SHP77 (cell line): ENCODE data around the gene PPAN.

Experiments used
- DNase-seq, 2 experiments: peaks; one replicate each; lab custom pipeline; 2025; lab: John Stamatoyannopoulos, UW

PPAN gene

DNA sequence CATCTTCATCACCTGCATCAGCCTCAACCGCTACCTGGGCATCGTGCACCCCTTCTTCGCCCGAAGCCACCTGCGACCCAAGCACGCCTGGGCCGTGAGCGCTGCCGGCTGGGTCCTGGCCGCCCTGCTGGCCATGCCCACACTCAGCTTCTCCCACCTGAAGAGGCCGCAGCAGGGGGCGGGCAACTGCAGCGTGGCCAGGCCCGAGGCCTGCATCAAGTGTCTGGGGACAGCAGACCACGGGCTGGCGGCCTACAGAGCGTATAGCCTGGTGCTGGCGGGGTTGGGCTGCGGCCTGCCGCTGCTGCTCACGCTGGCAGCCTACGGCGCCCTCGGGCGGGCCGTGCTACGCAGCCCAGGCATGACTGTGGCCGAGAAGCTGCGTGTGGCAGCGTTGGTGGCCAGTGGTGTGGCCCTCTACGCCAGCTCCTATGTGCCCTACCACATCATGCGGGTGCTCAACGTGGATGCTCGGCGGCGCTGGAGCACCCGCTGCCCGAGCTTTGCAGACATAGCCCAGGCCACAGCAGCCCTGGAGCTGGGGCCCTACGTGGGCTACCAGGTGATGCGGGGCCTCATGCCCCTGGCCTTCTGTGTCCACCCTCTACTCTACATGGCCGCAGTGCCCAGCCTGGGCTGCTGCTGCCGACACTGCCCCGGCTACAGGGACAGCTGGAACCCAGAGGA, 7.9 kb downstream of the PPAN start:
- DNase-seq = peak in 1 of 2 experiments; percentile 15

DNA sequence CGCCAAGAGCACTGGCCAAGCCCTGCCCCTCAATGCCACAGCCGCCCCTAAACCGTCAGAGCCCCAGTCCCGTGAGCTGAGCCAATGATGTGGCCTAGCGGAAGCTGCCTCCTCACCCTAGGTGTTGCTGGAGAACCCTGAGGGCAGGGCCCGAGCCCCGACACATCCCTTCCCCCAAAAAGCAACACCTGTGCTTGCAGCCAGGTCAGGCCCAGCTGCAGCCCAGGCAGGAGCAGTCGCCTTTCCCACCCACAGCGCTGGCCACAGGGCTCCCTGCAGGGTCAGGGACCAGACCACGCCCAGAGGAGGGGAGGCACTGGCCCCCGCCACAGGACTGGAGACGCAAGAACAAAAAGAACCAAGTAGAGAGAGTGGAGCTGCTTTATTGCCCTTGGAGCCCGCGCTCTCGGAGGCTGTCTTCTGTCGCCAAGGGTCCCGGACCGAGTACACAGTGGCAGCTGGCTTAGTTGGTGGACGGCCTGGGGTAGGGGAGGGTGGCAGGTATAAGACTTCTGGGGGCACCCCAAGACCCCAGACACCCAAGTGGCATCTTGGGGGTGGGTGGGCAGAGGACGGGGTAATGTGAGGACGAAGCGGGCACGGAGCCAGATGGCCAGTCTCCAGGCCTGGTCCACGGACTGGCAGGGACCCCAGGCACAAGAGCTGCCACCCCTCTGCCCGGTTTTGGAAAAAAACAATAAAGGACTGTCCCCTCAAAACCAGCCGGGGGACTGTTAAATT, 8.7 kb downstream of the PPAN start:
- no peak for DNase-seq

GRCh38 chr19:10115392-10116084, 9.4 kb downstream of the PPAN start:
- DNase-seq = no peak

DNA sequence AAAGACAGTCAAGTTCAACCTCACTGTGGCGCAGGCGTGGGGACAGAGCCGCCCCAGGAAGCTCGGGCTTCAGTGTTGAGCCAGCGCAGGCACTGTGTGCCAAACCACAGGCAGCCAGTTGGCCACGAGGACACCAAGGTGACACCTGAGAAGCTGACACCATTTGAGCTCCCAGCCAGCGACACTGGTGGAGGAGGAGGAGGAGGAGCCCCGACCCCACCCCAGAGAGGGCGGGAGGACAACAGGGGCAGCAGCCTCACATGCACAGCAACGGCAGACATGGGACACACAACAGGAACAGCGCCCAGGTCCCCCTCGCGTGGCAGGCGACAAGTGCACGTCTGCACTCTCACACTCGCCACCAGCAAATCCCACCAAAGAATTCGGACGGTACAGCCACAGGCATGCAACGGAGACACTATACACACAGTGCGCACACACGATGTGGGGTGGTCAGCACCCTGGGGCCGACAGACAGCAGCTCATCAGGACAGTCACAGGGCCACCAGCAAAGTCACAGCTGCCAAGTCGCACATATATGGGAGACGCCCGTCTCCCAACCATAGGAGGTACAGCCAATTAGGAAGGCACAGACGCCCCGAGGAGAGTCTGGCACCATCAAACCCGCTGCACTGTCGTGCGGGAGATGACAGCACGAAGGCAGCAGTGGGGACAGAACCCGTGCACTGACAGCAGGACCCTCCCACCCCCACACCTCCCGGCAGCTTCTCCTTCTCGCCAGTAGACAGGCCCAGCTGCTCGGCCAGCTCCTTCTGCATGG, 10.1 kb downstream of the PPAN start:
- no peak for DNase-seq

- DNase-seq = no peak
Measured at GRCh38 chr19:10116866-10117616, 10.9 kb downstream of the PPAN start.

DNA sequence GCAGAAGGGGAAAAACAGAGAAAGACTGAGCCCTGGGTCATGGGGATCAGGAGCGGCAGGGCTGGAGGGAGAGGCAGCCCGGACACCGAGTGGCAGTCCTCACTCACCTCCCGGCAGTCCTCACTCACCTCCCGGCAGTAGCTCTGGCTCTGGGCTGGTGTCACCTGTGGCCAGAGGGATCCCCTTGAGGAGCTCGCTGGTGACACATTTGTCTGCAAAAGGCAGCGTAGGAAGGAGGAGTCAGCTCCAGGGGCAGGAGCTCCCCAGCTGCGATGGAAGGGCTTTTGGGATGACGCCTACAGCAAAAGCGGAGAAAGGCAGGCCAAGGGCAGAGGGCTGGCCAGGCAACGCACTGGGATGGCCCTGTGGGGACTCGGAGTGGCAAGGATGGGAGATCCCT, 12.8 kb downstream of the PPAN start:
- DNase-seq = no peak

DNA sequence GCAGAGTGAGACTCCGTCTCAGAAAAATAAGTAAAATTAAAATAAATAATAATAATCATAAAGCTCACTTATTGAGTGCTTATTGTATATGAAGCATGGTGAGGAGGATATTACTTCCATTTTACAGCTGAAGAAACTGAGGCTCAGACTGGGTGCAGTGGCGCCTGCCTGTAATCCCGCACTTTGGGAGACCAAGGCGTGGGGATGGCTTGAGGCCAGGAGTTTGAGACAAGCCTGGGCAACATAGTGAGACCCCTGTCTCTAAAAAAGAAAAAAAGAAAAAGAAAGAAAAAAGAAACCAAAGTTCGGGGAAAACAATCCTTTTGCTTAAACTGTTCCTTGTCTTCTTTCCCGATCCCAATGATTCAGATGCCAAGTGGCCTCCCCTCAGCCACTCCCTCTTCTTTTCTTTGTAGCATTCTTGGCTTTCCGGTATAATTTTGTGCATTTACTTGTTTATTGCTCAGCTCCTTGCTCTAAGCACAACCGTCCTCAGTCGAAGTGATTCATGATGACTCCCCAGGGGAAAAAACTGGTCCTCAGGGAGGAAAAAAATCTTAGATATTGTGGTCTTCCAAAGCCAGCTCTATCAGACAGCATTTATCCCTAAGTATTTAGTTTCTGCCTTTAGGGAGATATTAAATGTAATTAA, 14.5 kb downstream of the PPAN start:
- no peak for DNase-seq

DNA sequence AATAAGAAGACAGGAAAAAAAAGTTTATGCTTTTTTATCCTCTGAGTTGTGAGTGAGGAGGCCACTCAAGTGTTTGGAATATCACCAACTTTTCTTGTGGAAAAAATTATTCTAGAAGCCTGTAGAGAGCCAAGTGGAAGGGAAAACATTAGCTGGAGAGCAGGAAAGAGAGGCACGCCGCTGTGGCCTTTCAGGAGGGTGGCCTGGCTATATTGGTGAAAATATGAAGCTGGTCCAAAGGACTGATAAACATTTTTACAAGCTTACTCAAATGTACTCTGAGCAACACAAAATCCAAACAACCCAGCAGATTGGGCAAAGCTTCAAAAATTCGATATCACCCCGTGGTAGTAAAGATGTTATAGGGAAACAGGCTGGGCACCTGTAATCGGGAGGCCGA, 15.9 kb downstream of the PPAN start:
- no peak for DNase-seq

DNA sequence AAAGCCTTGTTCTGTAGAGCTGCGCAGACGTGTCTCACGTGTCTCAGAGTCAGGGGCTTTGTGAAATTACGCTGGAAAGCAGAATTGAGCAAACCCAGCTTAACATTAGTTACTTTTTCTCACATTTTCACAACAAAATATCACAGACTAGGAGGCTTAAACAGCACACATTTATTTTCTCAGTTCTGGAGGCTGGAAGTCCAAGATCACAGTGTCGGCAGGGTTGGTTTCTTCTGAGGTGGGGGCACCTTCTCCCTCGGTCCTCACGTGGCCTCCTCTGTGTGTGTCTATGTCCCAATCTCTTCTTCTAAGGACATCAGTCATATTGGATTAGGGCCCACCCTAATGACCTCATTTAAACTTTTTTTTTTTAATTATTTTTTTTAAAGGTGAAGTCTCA, 18.3 kb downstream of the PPAN start:
- no peak for DNase-seq

- DNase-seq = no peak
Measured at GRCh38 chr19:10126213-10126639, 20.1 kb downstream of the PPAN start.

DNA sequence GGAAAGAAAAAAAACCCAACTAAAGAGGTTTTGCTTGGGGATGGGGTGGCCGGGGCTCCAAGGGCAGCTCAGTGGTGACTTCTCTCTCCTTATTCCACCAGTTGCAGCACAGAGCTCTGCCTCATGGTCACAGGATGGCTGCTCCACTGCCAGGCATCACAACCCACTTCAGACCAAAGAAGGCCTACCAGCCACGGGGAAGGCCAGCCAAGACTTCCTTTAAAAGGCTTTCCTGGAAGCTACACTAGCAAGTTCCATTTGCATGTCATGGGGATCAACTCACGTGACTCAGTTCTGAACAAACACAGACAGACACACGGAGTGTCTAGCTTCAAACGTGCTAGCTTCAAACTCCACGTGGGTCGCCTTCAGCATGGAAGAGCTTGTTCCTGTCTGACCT, 26.7 kb downstream of the PPAN start:
- no peak for DNase-seq

DNA sequence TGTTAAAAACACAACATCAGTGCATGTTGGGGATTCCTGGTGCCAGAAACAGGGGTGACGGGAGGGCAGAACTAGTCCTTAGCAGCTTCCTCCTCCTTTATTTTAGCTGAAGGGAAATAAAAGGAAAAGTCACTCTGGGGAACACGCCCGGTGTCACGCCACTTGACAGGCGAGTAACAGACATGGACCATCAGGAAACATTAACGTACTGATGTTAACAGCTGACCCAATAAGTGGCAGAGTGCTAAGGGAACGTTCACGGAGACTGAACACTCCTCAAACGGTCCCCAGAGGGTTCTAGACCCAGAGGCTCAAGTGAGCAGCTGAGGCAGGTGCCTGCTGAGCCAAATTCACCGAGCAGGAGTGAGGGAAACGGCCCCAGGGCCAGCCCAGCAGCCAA, 27.4 kb downstream of the PPAN start:
- no peak for DNase-seq

- no peak for DNase-seq
Measured at GRCh38 chr19:10134040-10134439, 27.9 kb downstream of the PPAN start.

- no peak for DNase-seq
Measured at GRCh38 chr19:10135551-10136334, 29.6 kb downstream of the PPAN start.

DNA sequence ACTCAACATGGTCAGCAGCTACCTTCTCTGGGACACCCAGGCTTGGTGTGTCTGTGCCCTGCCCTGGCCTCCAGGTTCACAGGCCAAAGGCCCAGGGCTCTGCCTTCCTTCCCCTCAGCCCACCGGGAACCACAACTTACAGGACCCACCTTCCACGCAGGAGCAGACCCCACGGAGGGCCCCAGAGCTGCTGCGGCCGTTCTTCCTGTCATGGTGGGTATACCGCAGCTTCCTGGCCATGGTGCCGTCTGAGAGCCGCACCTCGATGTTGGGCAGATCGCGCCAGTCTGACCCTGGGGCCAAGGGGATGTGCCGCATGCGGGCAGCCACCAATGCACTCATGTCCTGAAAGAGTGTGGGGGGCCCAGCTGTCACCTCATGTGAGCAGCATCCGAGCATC, 30.8 kb downstream of the PPAN start:
- no peak for DNase-seq

- no peak for DNase-seq
Measured at GRCh38 chr19:10137751-10138682, 31.9 kb downstream of the PPAN start.

- DNase-seq = no peak
Measured at GRCh38 chr19:10138879-10139795, 33.0 kb downstream of the PPAN start.

- DNase-seq = no peak
Measured at GRCh38 chr19:10139952-10140351, 33.8 kb downstream of the PPAN start.
